GM19035 (cell line): ENCODE results near the gene C1QTNF3.
"Not testable (repeated sequence)": the region's sequence is repeated elsewhere in the genome, so short reads cannot be mapped to it uniquely, and the experiment has no call there.

Source experiments
- ATAC-seq: cut with Tn5 transposase; IDR thresholded peaks from one replicate; pipeline ENCODE4 v1.9.1; 2021; ENCODE audit not compliant: unreplicated experiment

C1QTNF3 gene, protein sequence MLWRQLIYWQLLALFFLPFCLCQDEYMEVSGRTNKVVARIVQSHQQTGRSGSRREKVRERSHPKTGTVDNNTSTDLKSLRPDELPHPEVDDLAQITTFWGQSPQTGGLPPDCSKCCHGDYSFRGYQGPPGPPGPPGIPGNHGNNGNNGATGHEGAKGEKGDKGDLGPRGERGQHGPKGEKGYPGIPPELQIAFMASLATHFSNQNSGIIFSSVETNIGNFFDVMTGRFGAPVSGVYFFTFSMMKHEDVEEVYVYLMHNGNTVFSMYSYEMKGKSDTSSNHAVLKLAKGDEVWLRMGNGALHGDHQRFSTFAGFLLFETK

GRCh38 chr5:34043099-34043876 is at the start of gene C1QTNF3:
Gene C1QTNF3 (minus strand): TSS chr5:34043213. CDS start chr5:34043125, 88 bp downstream.
- no peak for ATAC-seq

DNA sequence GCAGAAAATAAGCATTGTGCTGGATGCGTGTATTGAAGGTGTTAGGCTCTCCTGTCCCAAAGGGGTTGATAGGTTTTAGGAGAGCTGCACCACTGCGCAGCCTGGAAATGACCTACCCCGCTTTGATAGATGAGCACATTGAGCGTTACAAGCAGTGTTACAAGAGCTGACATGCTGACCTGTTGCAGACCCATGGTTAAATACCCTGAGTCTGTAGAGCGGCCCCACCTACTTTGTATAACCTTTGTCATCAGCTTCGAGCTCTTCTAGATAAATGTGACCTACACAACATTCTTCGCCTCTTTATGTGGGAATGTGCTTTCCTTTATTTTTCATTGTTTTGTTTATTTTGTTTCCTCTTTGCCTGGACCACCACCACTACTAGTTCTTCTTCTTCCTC is 48.0 kb upstream of the C1QTNF3 start:
- ATAC-seq: not testable (repeated sequence)

- ATAC-seq: not testable (repeated sequence)
Measured at GRCh38 chr5:34089802-34090201, 46.8 kb upstream of the C1QTNF3 start.

DNA sequence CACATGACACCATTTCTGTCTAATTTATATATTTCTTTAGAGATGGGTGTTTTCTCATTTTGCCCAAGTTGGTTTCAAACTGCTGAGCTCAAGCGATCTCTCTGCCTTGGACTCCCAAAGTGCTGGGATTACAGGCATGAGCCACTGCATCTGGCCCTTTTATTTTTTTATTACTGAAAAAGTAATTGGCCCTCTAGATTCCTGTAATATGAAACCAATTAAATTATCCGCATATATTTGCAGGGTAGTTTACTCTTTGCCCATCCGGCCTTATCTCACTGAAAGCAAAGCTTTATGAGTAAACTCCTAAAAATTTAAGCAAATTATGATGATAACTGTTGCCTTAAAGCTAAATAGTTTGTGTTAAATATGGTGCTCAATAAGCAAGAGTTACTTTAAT is 44.7 kb upstream of the C1QTNF3 start:
- not testable (repeated sequence) for ATAC-seq

GRCh38 chr5:34083898-34084297 is 40.9 kb upstream of the C1QTNF3 start:
- ATAC-seq: not testable (repeated sequence)

DNA sequence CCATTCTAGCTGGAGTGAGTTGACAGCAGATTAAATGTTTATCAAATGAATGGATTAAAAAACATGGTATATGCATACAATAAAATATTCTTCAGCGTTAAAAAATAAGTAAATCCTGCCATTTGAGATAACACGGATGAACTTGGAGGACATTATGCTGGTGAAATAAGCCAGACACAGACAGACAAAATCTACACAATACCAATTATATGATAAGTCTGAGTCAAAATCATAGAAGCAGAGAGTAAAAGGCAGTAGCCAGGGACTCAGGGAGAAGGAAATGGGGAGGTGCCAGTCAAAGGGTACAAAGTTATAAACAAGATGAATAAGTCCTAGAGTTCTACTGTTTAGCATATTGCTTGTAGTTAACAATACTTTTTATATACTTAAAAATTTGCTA is 36.5 kb upstream of the C1QTNF3 start:
- ATAC-seq: not testable (repeated sequence)

DNA sequence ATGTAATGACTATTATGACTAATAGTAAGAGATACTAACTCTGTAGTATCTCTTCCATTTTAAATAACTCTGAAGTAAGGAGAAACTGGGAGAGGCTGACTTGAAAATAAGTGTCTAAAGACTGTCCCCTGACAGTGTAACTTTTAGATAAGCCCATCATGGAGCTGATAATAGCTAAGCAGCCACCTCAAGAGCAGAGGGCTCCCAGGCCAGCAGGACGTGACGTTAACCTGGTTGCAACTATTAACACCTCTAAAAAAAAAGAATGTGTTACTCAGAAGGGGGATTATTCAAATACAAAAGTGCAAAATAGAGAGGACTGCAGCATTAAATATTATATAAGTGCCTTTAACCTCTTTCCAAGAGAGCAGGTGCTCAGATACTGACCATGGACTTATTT is 34.6 kb upstream of the C1QTNF3 start:
- not testable (repeated sequence) for ATAC-seq

DNA sequence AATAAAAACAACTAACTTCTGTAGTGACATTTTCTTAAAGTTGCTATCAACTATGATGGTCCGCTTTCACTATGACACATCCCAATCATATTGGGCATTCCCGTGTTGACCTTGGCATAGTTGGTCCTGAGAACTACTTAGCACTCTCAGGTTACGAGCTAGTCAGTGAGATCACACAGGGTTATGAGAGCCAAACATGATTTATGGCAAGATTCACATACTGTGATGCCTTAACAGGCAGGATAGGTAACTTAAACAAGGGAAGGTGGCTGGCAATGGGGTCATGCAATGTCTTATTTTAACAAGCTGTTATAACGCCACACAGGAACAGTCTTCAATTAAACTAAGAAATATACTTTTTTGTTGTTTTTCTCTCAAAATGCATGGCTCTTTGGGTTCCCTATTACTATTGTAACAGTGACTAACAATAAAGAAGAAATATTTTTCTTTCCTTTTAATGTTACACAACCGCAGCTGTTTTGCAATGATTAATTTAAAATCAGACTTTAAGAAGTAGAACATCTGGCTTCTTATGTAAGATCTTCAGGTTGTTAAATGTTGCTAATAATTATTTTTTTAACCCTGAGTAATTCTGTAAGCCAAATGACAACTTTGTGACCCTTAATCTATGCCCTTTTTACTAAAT is 33.8 kb upstream of the C1QTNF3 start:
- not testable (repeated sequence) for ATAC-seq

DNA sequence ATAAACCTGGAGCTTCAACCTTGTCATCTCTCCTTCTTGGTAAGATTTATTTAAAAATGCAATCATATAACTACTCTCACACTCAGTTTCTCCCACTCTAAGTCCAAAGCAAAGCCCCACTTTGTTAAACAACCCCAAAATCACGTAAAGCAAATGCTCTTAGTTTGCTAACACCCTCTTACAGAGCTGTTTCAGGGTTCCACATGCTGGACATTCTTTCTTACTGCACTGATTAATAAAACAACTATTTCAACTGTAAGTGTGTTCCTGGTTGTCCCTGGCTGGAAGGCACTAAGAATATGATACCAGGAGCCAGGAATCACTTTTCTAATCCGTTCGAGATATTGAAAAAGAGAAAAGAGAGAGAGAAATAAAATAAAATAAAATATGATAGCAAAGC is 31.5 kb upstream of the C1QTNF3 start:
- ATAC-seq: not testable (repeated sequence)

DNA sequence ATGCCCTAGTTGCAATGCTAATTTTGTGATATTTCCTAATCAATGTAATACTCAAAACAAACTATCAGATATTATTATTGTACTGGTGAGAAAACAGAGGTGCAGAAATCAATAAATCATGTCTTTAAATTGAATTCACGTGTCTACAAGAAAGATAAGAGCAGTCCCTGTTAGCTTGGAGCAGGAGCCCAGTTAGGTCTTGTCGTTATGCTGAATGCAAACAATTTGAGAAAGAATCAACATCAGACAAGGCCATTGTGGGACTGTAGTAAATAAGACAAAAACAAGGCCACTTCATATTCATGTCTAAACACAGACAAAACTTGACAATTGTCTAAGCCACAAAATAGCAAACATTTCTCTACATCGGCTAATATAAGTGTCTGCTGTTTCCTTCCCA is 31.1 kb upstream of the C1QTNF3 start:
- not testable (repeated sequence) for ATAC-seq

DNA sequence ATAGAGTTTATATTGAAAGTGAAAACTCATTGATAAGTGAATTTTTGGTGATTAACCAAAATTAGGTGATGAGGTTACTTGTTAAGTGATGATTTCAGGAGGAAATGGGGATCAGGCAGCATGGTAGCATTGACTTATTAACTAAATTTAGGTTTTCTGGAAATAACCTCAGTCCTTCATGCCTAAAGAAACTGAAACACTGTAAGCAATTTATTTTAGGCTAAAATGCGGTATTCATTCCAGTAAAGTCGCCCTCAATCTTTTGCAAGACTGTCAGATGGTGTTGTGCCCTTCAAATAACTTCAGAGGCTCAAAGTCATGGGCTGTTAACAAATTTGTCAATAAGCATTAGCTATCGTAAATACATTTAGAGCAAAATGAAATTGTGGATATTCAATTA is 27.6 kb upstream of the C1QTNF3 start:
- not testable (repeated sequence) for ATAC-seq

- ATAC-seq: no peak
Measured at GRCh38 chr5:34064656-34065055, 21.6 kb upstream of the C1QTNF3 start.

DNA sequence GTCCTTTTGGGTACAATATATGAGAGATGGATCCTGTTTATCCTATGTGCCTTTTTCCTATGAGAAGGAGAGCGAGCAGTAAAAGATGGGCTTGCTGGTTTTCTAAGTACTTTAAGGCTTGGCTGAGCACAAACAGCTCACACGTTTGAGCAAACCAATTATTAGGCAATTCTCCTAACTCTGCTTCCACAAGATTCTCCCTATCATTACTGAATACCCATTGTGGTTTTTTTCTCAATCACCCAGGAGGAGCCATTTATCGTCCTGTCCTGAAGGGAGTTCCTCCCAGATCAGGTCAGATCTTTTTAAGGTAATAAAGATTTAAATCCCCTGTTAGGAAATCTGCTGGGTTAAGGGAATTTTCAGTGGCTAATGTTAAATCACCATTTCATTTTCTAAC is 19.4 kb upstream of the C1QTNF3 start:
- no peak for ATAC-seq

GRCh38 chr5:34061993-34062392 is 19.0 kb upstream of the C1QTNF3 start:
- ATAC-seq: no peak

DNA sequence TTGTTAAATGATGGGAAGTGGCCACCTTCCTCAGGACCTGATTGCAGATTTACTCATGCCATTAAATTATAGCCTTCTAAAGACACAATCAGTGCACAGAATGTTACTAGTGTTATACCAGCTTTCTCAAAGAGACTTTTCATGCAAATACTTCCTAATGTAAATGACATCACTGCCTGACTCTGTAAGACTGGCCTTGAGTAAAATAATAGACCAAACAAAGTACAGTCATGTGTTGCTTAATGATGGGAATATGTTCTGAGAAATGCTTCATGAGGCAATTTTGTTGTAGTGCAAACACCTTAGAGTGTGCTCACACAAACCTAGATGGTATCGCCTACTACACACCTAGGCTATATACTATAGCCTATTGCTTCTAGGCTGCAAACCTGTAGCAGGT is 17.0 kb upstream of the C1QTNF3 start:
- ATAC-seq: no peak

DNA sequence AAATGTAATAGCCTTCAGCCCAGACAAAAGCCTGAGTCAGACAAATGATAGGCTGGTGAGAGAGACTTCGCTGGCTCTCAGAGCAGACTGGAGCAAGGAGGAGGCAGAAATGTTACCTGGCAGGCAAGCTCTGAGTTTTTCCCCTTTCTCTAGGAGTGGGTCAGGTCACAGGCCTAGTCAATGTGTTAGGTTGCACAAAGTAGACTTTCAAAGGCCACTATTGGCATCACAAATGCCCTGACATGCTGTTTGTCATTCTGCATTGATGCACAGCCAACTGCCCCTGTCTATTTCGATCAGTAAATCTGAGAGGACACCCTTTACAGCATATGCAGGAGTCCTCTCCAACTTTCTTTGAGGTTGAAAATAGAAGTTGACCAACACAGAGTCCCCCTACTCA is 15.5 kb upstream of the C1QTNF3 start:
- ATAC-seq: no peak

GRCh38 chr5:34057569-34057968 is 14.6 kb upstream of the C1QTNF3 start:
- no peak for ATAC-seq

- ATAC-seq: no peak
Measured at GRCh38 chr5:34057118-34057517, 14.1 kb upstream of the C1QTNF3 start.

- ATAC-seq: no peak
Measured at GRCh38 chr5:34055667-34056066, 12.7 kb upstream of the C1QTNF3 start.

GRCh38 chr5:34054400-34054729 is 11.4 kb upstream of the C1QTNF3 start:
- no peak for ATAC-seq

DNA sequence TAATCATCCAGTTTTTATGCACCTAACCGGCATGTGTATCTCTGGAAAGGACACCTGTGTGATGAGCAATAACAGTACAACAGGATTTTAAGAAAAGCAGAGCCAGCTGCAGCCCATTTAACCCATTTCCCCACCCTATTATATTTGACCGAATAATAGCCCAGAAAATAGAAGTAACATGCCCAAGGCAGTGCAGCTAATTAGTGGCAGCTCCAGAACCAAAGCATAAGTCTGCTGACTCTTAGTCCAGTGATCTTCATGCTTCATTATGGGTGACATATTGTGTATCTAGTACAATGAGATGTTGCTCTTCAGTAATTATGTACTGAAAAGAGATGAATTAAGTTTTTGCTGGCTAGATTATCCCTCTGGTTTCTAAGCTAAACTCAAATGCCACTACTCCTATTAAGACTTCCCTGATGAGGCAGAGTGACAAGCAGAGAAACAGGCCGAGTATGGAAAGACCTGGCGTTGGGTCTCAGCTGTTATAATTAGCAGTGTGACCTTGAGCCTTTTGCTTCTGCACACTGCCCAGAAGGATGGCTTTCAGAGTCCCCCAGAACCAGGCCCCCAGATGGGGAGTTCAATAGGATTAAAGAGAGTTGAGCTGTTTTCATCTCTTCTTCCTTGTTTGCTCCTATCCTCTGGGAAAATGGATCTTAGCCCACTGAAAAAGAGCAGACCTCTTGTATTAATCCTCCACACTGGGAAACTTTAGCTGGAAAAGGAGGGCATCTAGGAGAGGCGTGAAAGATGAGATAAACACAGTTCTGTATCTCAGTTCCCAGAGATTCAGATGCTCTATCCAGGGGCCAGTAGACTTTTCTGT is 10.8 kb upstream of the C1QTNF3 start:
- ATAC-seq: no peak
